HG03460 (cell line): ENCODE results near the gene MRPL43.

Source experiments
- ATAC-seq: cut with Tn5 transposase; IDR thresholded peaks from one replicate; pipeline ENCODE4 v1.9.1; 2021; ENCODE audit not compliant: unreplicated experiment

The MRPL43 gene

GRCh38 chr10:101005361-101005760, 18.1 kb upstream of the MRPL43 start:
- ATAC-seq, result no peak

- ATAC-seq, result no peak
Measured at GRCh38 chr10:101003639-101004206, 16.4 kb upstream of the MRPL43 start.

GRCh38 chr10:101002456-101002855, 15.2 kb upstream of the MRPL43 start:
- ATAC-seq, result no peak

GRCh38 chr10:101001659-101002035, 14.3 kb upstream of the MRPL43 start:
- no peak for ATAC-seq

- ATAC-seq, result no peak
Measured at GRCh38 chr10:101000915-101001658, 13.8 kb upstream of the MRPL43 start.

- no peak for ATAC-seq
Measured at GRCh38 chr10:101000127-101000914, 13.0 kb upstream of the MRPL43 start.

- no peak for ATAC-seq
Measured at GRCh38 chr10:100999742-101000126, 12.4 kb upstream of the MRPL43 start, which contains the start of gene LZTS2. TSS of gene LZTS2 (plus strand) at chr10:100999808. CDS start at chr10:101002539, 2,731 bp downstream.

- peak; percentile 45 for ATAC-seq
Measured at GRCh38 chr10:100998991-100999741, 11.9 kb upstream of the MRPL43 start.

- ATAC-seq, result no peak
Measured at GRCh38 chr10:100998183-100998990, 11.1 kb upstream of the MRPL43 start.

- peak; percentile 27 for ATAC-seq
Measured at GRCh38 chr10:100997360-100998182, 10.3 kb upstream of the MRPL43 start.

- peak; percentile 28 for ATAC-seq
Measured at GRCh38 chr10:100996678-100997359, 9.5 kb upstream of the MRPL43 start.

- no peak for ATAC-seq
Measured at GRCh38 chr10:100995181-100995580, 7.9 kb upstream of the MRPL43 start.

GRCh38 chr10:100993986-100994708, 6.8 kb upstream of the MRPL43 start:
- no peak for ATAC-seq

GRCh38 chr10:100989088-100989487, 1.8 kb upstream of the MRPL43 start:
- ATAC-seq, result no peak

GRCh38 chr10:100988166-100988565, 869 bp upstream of the MRPL43 start:
- ATAC-seq, result no peak

GRCh38 chr10:100987685-100988049, 370 bp upstream of the MRPL43 start:
- ATAC-seq, result no peak

- ATAC-seq, result no peak
Measured at GRCh38 chr10:100986623-100986951, 710 bp downstream of the MRPL43 start.

- ATAC-seq, result no peak
Measured at GRCh38 chr10:100985336-100985735, 2.0 kb downstream of the MRPL43 start.
